ENCODE results near the gene PRPF39. TPM values are rescaled to one million over a fixed set of nuclear protein-coding genes. Genes with fewer than 3 reads are reported as not detected.

Gene PRPF39
- total RNA-seq, result 47.6 and 47.8 TPM in 2 replicates

- no peaks in the 10 kb centered on the region for H3K27me3 Mint-ChIP-seq (ENCODE audit: low read depth)
- DNase-seq (ENCODE audit: low spot score), result peak; percentile 94
- H3K4me3 Mint-ChIP-seq (ENCODE audit: low read depth), result peak within 1 kb of the TSS; percentile 97
- peak within 1 kb of the TSS; percentile 97 for H3K27ac Mint-ChIP-seq
- peaks cover 46% of the 10 kb centered on the region for H3K4me1 Mint-ChIP-seq (ENCODE audit: low read depth)
- no peaks in the 10 kb centered on the region for H3K9me3 Mint-ChIP-seq
- intact Hi-C loops (cut with micrococcal nuclease), result loop anchor here (1.0 to 2.0 kb wide), 5 partner anchors 30 to 187 kb away; partner anchors contain the start of genes FKBP3, KLHL28 and MIS18BP1
- peaks cover 35% of the 10 kb centered on the region for H3K36me3 Mint-ChIP-seq (ENCODE audit: low read depth)
Observed at GRCh38 chr14:45083976-45084722, at the start of gene PRPF39. TSS of gene PRPF39 (plus strand) at chr14:45084116. CDS start at chr14:45095240, 11,124 bp downstream.

GRCh38 chr14:45034730-45035129, 49.2 kb upstream of the PRPF39 start:
- H3K4me3 Mint-ChIP-seq (ENCODE audit: low read depth), result no peak overlapping the region
- no peaks in the 10 kb centered on the region for H3K4me1 Mint-ChIP-seq (ENCODE audit: low read depth)
- peaks cover 43% of the 10 kb centered on the region for H3K36me3 Mint-ChIP-seq (ENCODE audit: low read depth)
- intact Hi-C loops (cut with micrococcal nuclease), result no loop called here
- DNase-seq (ENCODE audit: low spot score), result no peak
- peaks cover 3% of the 10 kb centered on the region for H3K9me3 Mint-ChIP-seq
- no peaks in the 10 kb centered on the region for H3K27me3 Mint-ChIP-seq (ENCODE audit: low read depth)
- H3K27ac Mint-ChIP-seq, result no peak overlapping the region

- H3K4me1 Mint-ChIP-seq (ENCODE audit: low read depth), result no peaks in the 10 kb centered on the region
- intact Hi-C loops (cut with micrococcal nuclease), result no loop called here
Observed at GRCh38 chr14:45038256-45038655, 45.7 kb upstream of the PRPF39 start.

GRCh38 chr14:45038865-45039264, 45.1 kb upstream of the PRPF39 start:
- intact Hi-C loops (cut with micrococcal nuclease), result no loop called here
- no peak overlapping the region for H3K4me3 Mint-ChIP-seq (ENCODE audit: low read depth)
- peaks cover 46% of the 10 kb centered on the region for H3K36me3 Mint-ChIP-seq (ENCODE audit: low read depth)
- H3K27ac Mint-ChIP-seq, result no peak overlapping the region
- H3K4me1 Mint-ChIP-seq (ENCODE audit: low read depth), result no peaks in the 10 kb centered on the region
- peaks cover 3% of the 10 kb centered on the region for H3K9me3 Mint-ChIP-seq
- DNase-seq (ENCODE audit: low spot score), result no peak
- no peaks in the 10 kb centered on the region for H3K27me3 Mint-ChIP-seq (ENCODE audit: low read depth)

More at GRCh38 chr14:45038256-45038655, 45.7 kb upstream of the PRPF39 start:
- Mint-ChIP-seq H3K36me3 (ENCODE audit: low read depth) (peaks cover 47% of the 10 kb centered on the region), H3K9me3 (peaks cover 3% of the 10 kb centered on the region), H3K27ac (no peak overlapping the region), H3K27me3 (ENCODE audit: low read depth) (no peaks in the 10 kb centered on the region), H3K4me3 (ENCODE audit: low read depth) (no peak overlapping the region)
- DNase-seq (ENCODE audit: low spot score), result no peak

- peaks cover 3% of the 10 kb centered on the region for H3K9me3 Mint-ChIP-seq
- H3K4me3 Mint-ChIP-seq (ENCODE audit: low read depth), result no peak overlapping the region
- peaks cover 43% of the 10 kb centered on the region for H3K36me3 Mint-ChIP-seq (ENCODE audit: low read depth)
- intact Hi-C loops (cut with micrococcal nuclease), result no loop called here
- no peak for DNase-seq (ENCODE audit: low spot score)
- H3K4me1 Mint-ChIP-seq (ENCODE audit: low read depth), result no peaks in the 10 kb centered on the region
- H3K27me3 Mint-ChIP-seq (ENCODE audit: low read depth), result no peaks in the 10 kb centered on the region
- H3K27ac Mint-ChIP-seq, result no peak overlapping the region
Observed at GRCh38 chr14:45039390-45039789, 44.5 kb upstream of the PRPF39 start.

- Mint-ChIP-seq H3K4me1 (ENCODE audit: low read depth) (no peaks in the 10 kb centered on the region), H3K36me3 (ENCODE audit: low read depth) (peaks cover 40% of the 10 kb centered on the region), H3K27ac (no peak overlapping the region), H3K4me3 (ENCODE audit: low read depth) (no peak overlapping the region), H3K9me3 (peaks cover 3% of the 10 kb centered on the region), H3K27me3 (ENCODE audit: low read depth) (no peaks in the 10 kb centered on the region)
- DNase-seq (ENCODE audit: low spot score), result no peak
- intact Hi-C loops (cut with micrococcal nuclease), result no loop called here
Observed at GRCh38 chr14:45041641-45042040, 42.3 kb upstream of the PRPF39 start.

- no peaks in the 10 kb centered on the region for H3K4me1 Mint-ChIP-seq (ENCODE audit: low read depth)
- no peak overlapping the region for H3K27ac Mint-ChIP-seq
- H3K4me3 Mint-ChIP-seq (ENCODE audit: low read depth), result no peak overlapping the region
- H3K36me3 Mint-ChIP-seq (ENCODE audit: low read depth), result peaks cover 21% of the 10 kb centered on the region
- H3K9me3 Mint-ChIP-seq, result no peaks in the 10 kb centered on the region
- DNase-seq (ENCODE audit: low spot score), result no peak
- no peaks in the 10 kb centered on the region for H3K27me3 Mint-ChIP-seq (ENCODE audit: low read depth)
- intact Hi-C loops (cut with micrococcal nuclease), result no loop called here
Observed at GRCh38 chr14:45044638-45045037, 39.3 kb upstream of the PRPF39 start.

- no peaks in the 10 kb centered on the region for H3K27me3 Mint-ChIP-seq (ENCODE audit: low read depth)
- peaks cover 12% of the 10 kb centered on the region for H3K36me3 Mint-ChIP-seq (ENCODE audit: low read depth)
- no peaks in the 10 kb centered on the region for H3K9me3 Mint-ChIP-seq
- H3K4me3 Mint-ChIP-seq (ENCODE audit: low read depth), result no peak overlapping the region
- no peak for DNase-seq (ENCODE audit: low spot score)
- intact Hi-C loops (cut with micrococcal nuclease), result no loop called here
- no peaks in the 10 kb centered on the region for H3K4me1 Mint-ChIP-seq (ENCODE audit: low read depth)
- no peak overlapping the region for H3K27ac Mint-ChIP-seq
Observed at GRCh38 chr14:45048385-45048784, 35.5 kb upstream of the PRPF39 start.

- Mint-ChIP-seq H3K36me3 (ENCODE audit: low read depth) (peaks cover 16% of the 10 kb centered on the region), H3K9me3 (no peaks in the 10 kb centered on the region), H3K27ac (no peak overlapping the region), H3K4me3 (ENCODE audit: low read depth) (no peak overlapping the region), H3K27me3 (ENCODE audit: low read depth) (no peaks in the 10 kb centered on the region), H3K4me1 (ENCODE audit: low read depth) (no peaks in the 10 kb centered on the region)
- intact Hi-C loops (cut with micrococcal nuclease), result no loop called here
- no peak for DNase-seq (ENCODE audit: low spot score)
Observed at GRCh38 chr14:45051180-45051579, 32.7 kb upstream of the PRPF39 start.

- no peak for DNase-seq (ENCODE audit: low spot score)
Observed at GRCh38 chr14:45051896-45052295, 32.0 kb upstream of the PRPF39 start.

GRCh38 chr14:45057349-45057748, 26.6 kb upstream of the PRPF39 start:
- DNase-seq (ENCODE audit: low spot score), result no peak
- no peaks in the 10 kb centered on the region for H3K27me3 Mint-ChIP-seq (ENCODE audit: low read depth)
- no peak overlapping the region for H3K27ac Mint-ChIP-seq
- no peaks in the 10 kb centered on the region for H3K4me1 Mint-ChIP-seq (ENCODE audit: low read depth)
- peaks cover 31% of the 10 kb centered on the region for H3K36me3 Mint-ChIP-seq (ENCODE audit: low read depth)
- H3K4me3 Mint-ChIP-seq (ENCODE audit: low read depth), result no peak overlapping the region
- no peaks in the 10 kb centered on the region for H3K9me3 Mint-ChIP-seq
- intact Hi-C loops (cut with micrococcal nuclease), result no loop called here

More at GRCh38 chr14:45051896-45052295, 32.0 kb upstream of the PRPF39 start:
- Mint-ChIP-seq H3K9me3 (no peaks in the 10 kb centered on the region), H3K4me3 (ENCODE audit: low read depth) (no peak overlapping the region), H3K27ac (no peak overlapping the region), H3K4me1 (ENCODE audit: low read depth) (no peaks in the 10 kb centered on the region), H3K27me3 (ENCODE audit: low read depth) (no peaks in the 10 kb centered on the region), H3K36me3 (ENCODE audit: low read depth) (peaks cover 16% of the 10 kb centered on the region)
- intact Hi-C loops (cut with micrococcal nuclease), result no loop called here

- Mint-ChIP-seq H3K4me1 (ENCODE audit: low read depth) (no peaks in the 10 kb centered on the region), H3K27ac (no peak overlapping the region), H3K36me3 (ENCODE audit: low read depth) (peaks cover 31% of the 10 kb centered on the region), H3K27me3 (ENCODE audit: low read depth) (no peaks in the 10 kb centered on the region), H3K9me3 (no peaks in the 10 kb centered on the region), H3K4me3 (ENCODE audit: low read depth) (no peak overlapping the region)
- DNase-seq (ENCODE audit: low spot score), result no peak
- intact Hi-C loops (cut with micrococcal nuclease), result no loop called here
Observed at GRCh38 chr14:45057881-45058364, 26.0 kb upstream of the PRPF39 start.

GRCh38 chr14:45060551-45060950, 23.4 kb upstream of the PRPF39 start:
- intact Hi-C loops (cut with micrococcal nuclease), result no loop called here
- Mint-ChIP-seq H3K4me1 (ENCODE audit: low read depth) (no peaks in the 10 kb centered on the region), H3K27me3 (ENCODE audit: low read depth) (no peaks in the 10 kb centered on the region), H3K9me3 (no peaks in the 10 kb centered on the region), H3K27ac (no peak overlapping the region), H3K36me3 (ENCODE audit: low read depth) (peaks cover 23% of the 10 kb centered on the region), H3K4me3 (ENCODE audit: low read depth) (no peak overlapping the region)
- DNase-seq (ENCODE audit: low spot score), result no peak

Measured in activated T-helper 2 cell treated with anti-CD3 and anti-CD28 coated beads, Interferon-gamma antibody, Interleukin-2, Interleukin-4, amounts not matched to agents 10 μg/mL and 5 μg/mL and 100 μg/mL, durations not matched to agents 14 hours and 24 hours and 36 hours (primary cell).